H9 (cell line): ENCODE measurements around the gene SPTBN1. TPM values are rescaled to one million over a fixed set of nuclear protein-coding genes. Genes with fewer than 3 reads are reported as not detected.

ENCODE experiments used
- DNase-seq: peaks from one replicate; pipeline ENCODE4 v3.0.0-alpha.2; 2017
- H2AFZ ChIP-seq: one replicate; pipeline ENCODE4 v1.6.1; 2013; ENCODE audit warnings: mild to moderate bottlenecking, low read length, control low read depth, moderate library complexity
- H2AK5ac ChIP-seq: 2 replicates; pipeline ENCODE4 v1.6.1; 2013; ENCODE audit warnings: low read length, control low read depth, mixed read lengths; ENCODE audit not compliant: insufficient read length
- H2BK120ac ChIP-seq: one replicate; pipeline ENCODE4 v1.6.1; 2013; ENCODE audit warnings: low read depth, mild to moderate bottlenecking, low read length, control low read depth, inconsistent platforms; ENCODE audit not compliant: poor library complexity, severe bottlenecking
- H2BK12ac ChIP-seq: 2 replicates; pipeline ENCODE4 v1.6.1; 2013; ENCODE audit warnings: low read length, control low read depth, mixed read lengths, low read depth; ENCODE audit not compliant: insufficient read length
- H2BK15ac ChIP-seq: 2 replicates; pipeline ENCODE4 v1.6.1; 2013; ENCODE audit warnings: low read depth, low read length, control low read depth
- H2BK20ac ChIP-seq: one replicate; pipeline ENCODE4 v1.6.1; 2013; ENCODE audit warnings: low read depth, mild to moderate bottlenecking, low read length, control low read depth, inconsistent platforms; ENCODE audit not compliant: poor library complexity, severe bottlenecking
- H2BK5ac ChIP-seq: 2 replicates; pipeline ENCODE4 v1.6.1; 2013; ENCODE audit warnings: low read length, control low read depth, mixed read lengths; ENCODE audit not compliant: insufficient read length
- H3K14ac ChIP-seq: 2 replicates; pipeline ENCODE4 v1.6.1; 2013; ENCODE audit warnings: low read length, control low read depth; ENCODE audit not compliant: insufficient read depth
- H3K18ac ChIP-seq: 2 replicates; pipeline ENCODE4 v1.6.1; 2013; ENCODE audit warnings: low read depth, mild to moderate bottlenecking, mixed read lengths, low read length, control low read depth; ENCODE audit not compliant: insufficient read length
- H3K23ac ChIP-seq: 2 replicates; pipeline ENCODE4 v1.6.1; 2013; ENCODE audit warnings: low read length, control low read depth, mixed read lengths, low read depth; ENCODE audit not compliant: insufficient read length
- H3K23me2 ChIP-seq: 2 replicates; pipeline ENCODE4 v1.6.1; 2013; ENCODE audit warnings: low read depth, mild to moderate bottlenecking, mixed read lengths, low read length, control low read depth; ENCODE audit not compliant: insufficient read length, poor library complexity, severe bottlenecking
- H3K27ac ChIP-seq: 2 replicates; pipeline ENCODE4 v1.5.1; 2013; ENCODE audit warnings: low read length, control low read depth, mixed read lengths, low read depth; ENCODE audit not compliant: insufficient read length
- H3K27me3 ChIP-seq: 2 replicates; pipeline ENCODE4 v1.6.1; 2013; ENCODE audit warnings: low read length, control low read depth, inconsistent platforms; ENCODE audit not compliant: insufficient read depth
- H3K4ac ChIP-seq: 2 replicates; pipeline ENCODE4 v1.6.1; 2013; ENCODE audit warnings: low read depth, mild to moderate bottlenecking, control low read depth, inconsistent platforms, low read length, moderate library complexity
- H3K4me1 ChIP-seq: 2 replicates; pipeline ENCODE4 v1.6.1; 2013; ENCODE audit warnings: low read length, control low read depth, inconsistent platforms; ENCODE audit not compliant: insufficient read depth
- H3K4me2 ChIP-seq: 2 replicates; pipeline ENCODE4 v1.6.1; 2013; ENCODE audit warnings: low read length, control low read depth, mixed read lengths; ENCODE audit not compliant: insufficient read length, insufficient read depth
- H3K56ac ChIP-seq: 2 replicates; pipeline ENCODE4 v1.6.1; 2013; ENCODE audit warnings: low read depth, mild to moderate bottlenecking, mixed read lengths, low read length, control low read depth; ENCODE audit not compliant: insufficient read length
- H3K79me1 ChIP-seq: 2 replicates; pipeline ENCODE4 v1.6.1; 2013; ENCODE audit warnings: low read depth, mild to moderate bottlenecking, moderate library complexity, low read length, control low read depth, inconsistent platforms; ENCODE audit not compliant: insufficient read depth, poor library complexity, severe bottlenecking
- H3K79me2 ChIP-seq: 2 replicates; pipeline ENCODE4 v1.6.1; 2013; ENCODE audit warnings: low read length, control low read depth, inconsistent platforms; ENCODE audit not compliant: insufficient read depth
- H3K9ac ChIP-seq: 2 replicates; pipeline ENCODE4 v1.6.1; 2013; ENCODE audit warnings: low read length, control low read depth, mixed read lengths; ENCODE audit not compliant: insufficient read length; ENCODE audit errors: extremely low read depth
- H3K9me3 ChIP-seq: one replicate; pipeline ENCODE4 v1.6.1; 2013; ENCODE audit warnings: low read depth, low read length, inconsistent platforms; ENCODE audit not compliant: control insufficient read depth
- H3T11ph ChIP-seq: one replicate; pipeline ENCODE4 v1.6.1; 2013; ENCODE audit warnings: mild to moderate bottlenecking, low read length, control low read depth, inconsistent platforms
- H4K20me1 ChIP-seq: one replicate; pipeline ENCODE4 v1.6.1; 2013; ENCODE audit not compliant: control insufficient read depth, insufficient read length, insufficient read depth
- H4K5ac ChIP-seq: 2 replicates; pipeline ENCODE4 v1.6.1; 2013; ENCODE audit warnings: low read depth, mild to moderate bottlenecking, mixed read lengths, low read length, control low read depth; ENCODE audit not compliant: insufficient read length
- H4K8ac ChIP-seq: replicated peaks from 2 replicates; pipeline ENCODE4 v1.6.1; 2013; ENCODE audit warnings: low read length, control low read depth, mixed read lengths, low read depth; ENCODE audit not compliant: insufficient read length
- H4K91ac ChIP-seq: 2 replicates; pipeline ENCODE4 v1.6.1; 2013; ENCODE audit warnings: low read depth, mild to moderate bottlenecking, moderate library complexity, mixed read lengths, low read length, control low read depth; ENCODE audit not compliant: insufficient read length
- H3K27ac Mint-ChIP-seq, 3 experiments: 2 replicates in 2 of 3; 3 replicates in 1 of 3; pipeline ENCODE4 v1.8.0; 2020 to 2021; ENCODE audit warnings: mixed read lengths in 3 of 3, mild to moderate bottlenecking in 1 of 3, moderate library complexity in 1 of 3
- H3K27me3 Mint-ChIP-seq: 2 replicates; pipeline ENCODE4 v1.8.0; 2021; ENCODE audit warnings: low read depth, mild to moderate bottlenecking, moderate library complexity, mixed read lengths
- H3K36me3 Mint-ChIP-seq, 3 experiments: 2 replicates in 2 of 3; 3 replicates in 1 of 3; pipeline ENCODE4 v1.8.0; 2020 to 2021; ENCODE audit warnings: low read depth in 3 of 3, mixed read lengths in 3 of 3; ENCODE audit not compliant: insufficient read depth in 1 of 3
- H3K4me1 Mint-ChIP-seq, 2 experiments: 2 replicates each; pipeline ENCODE4 v1.8.0; 2020; ENCODE audit warnings: mixed read lengths in 2 of 2
- H3K4me3 Mint-ChIP-seq, 2 experiments: 2 replicates in 1 of 2; 3 replicates in 1 of 2; pipeline ENCODE4 v1.8.0; 2020 to 2021; ENCODE audit warnings: mild to moderate bottlenecking in 2 of 2, mixed read lengths in 2 of 2, moderate library complexity in 1 of 2
- H3K9me3 Mint-ChIP-seq, 2 experiments: 2 replicates in 1 of 2; 3 replicates in 1 of 2; pipeline ENCODE4 v1.8.0; 2020; ENCODE audit warnings: mild to moderate bottlenecking in 2 of 2, mixed read lengths in 2 of 2, moderate library complexity in 1 of 2
- WGBS: extraction: QIAGEN DNeasy Blood & Tissue Kit; methylation state at CpG from one replicate; pipeline ENCODE4 v1.1.7; 2013; ENCODE audit warnings: missing lambda C conversion rate, low lambda C conversion rate, mixed read lengths; ENCODE audit not compliant: insufficient read length; ENCODE audit errors: extremely low coverage; 5-methylcytosine and 5-hydroxymethylcytosine counted together
- total RNA-seq: library from RNA; stranded (reverse); gene quantifications from 2 replicates; pipeline ENCODE4 v1.2.1, GENCODE V29; 2021
- TF ChIP-seq, protein P1 (sequence below): fragments of 200-600 bp; sonication (generic); conservative IDR thresholded peaks from 3 replicates; pipeline ENCODE4 v1.8.0; 2021; ENCODE audit warnings: antibody characterized with exemption, mild to moderate bottlenecking

SPTBN1 gene
- total RNA-seq, 1 experiment from 2014 or later = 164 TPM

DNA sequence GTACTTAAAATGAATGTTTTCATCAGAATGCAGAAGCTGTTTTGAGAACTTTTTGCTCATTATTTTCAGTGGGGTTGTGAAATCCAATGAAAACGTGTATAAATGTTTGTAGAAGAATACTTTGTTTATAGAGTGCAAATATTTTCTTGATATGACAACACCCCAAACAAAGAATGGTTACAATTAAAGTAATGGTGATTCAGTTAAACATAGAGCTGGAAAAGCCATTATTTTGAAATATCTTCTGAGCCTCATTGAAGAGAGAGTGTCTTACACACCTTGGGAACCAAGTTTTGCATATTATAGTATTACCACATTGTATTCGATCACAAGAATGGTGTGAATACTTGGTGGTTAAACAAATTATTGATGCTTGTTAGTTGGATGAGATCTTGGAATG is 48.7 kb downstream of the SPTBN1 start:
- no peak overlapping the region for H3K27ac Mint-ChIP-seq
- Histone ChIP-seq H3K79me2 (no peaks in the 10 kb centered on the region; the same call in 1 of the 2 replicates), H4K8ac (no peak overlapping the region)

More for the DNA sequence above, 48.7 kb downstream of the SPTBN1 start:
- no peak overlapping the region for H4K5ac ChIP-seq
- H2BK12ac ChIP-seq = no peak overlapping the region
- no peak overlapping the region for H3K14ac ChIP-seq
- no peaks in the 10 kb centered on the region for H3K4me1 ChIP-seq
- no peak overlapping the region for H3K4ac ChIP-seq
- Mint-ChIP-seq H3K36me3 (no peaks in the 10 kb centered on the region; a peak in 1 of 7 replicates), H3K4me1 (peaks cover 3 to 10% of the 10 kb centered on the region in 2 experiments), H3K9me3 (no peaks in the 10 kb centered on the region), H3K4me3 (no peak overlapping the region), H3K27me3 (no peaks in the 10 kb centered on the region)
- no peak for DNase-seq
- no peak overlapping the region for H3T11ph ChIP-seq
- H4K91ac ChIP-seq = no peak overlapping the region
- no peak overlapping the region for H2BK120ac ChIP-seq
- no peak overlapping the region for H2AFZ ChIP-seq
- no peak overlapping the region for H2AK5ac ChIP-seq
- H3K27ac ChIP-seq = no peak overlapping the region
- WGBS = no CpG with 5 or more reads among the region's 2 CpGs
- H3K23me2 ChIP-seq = no peaks in the 10 kb centered on the region
- H2BK5ac ChIP-seq = no peak overlapping the region
- H3K9ac ChIP-seq = no peak overlapping the region
- H4K20me1 ChIP-seq = no peaks in the 10 kb centered on the region
- H3K79me1 ChIP-seq = no peaks in the 10 kb centered on the region
- H2BK20ac ChIP-seq = no peak overlapping the region
- no peak overlapping the region for H3K56ac ChIP-seq
- H3K9me3 ChIP-seq = no peaks in the 10 kb centered on the region
- H3K18ac ChIP-seq = no peak overlapping the region
- TF ChIP-seq, protein P1, sequence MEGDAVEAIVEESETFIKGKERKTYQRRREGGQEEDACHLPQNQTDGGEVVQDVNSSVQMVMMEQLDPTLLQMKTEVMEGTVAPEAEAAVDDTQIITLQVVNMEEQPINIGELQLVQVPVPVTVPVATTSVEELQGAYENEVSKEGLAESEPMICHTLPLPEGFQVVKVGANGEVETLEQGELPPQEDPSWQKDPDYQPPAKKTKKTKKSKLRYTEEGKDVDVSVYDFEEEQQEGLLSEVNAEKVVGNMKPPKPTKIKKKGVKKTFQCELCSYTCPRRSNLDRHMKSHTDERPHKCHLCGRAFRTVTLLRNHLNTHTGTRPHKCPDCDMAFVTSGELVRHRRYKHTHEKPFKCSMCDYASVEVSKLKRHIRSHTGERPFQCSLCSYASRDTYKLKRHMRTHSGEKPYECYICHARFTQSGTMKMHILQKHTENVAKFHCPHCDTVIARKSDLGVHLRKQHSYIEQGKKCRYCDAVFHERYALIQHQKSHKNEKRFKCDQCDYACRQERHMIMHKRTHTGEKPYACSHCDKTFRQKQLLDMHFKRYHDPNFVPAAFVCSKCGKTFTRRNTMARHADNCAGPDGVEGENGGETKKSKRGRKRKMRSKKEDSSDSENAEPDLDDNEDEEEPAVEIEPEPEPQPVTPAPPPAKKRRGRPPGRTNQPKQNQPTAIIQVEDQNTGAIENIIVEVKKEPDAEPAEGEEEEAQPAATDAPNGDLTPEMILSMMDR = no peak
- H3K27me3 ChIP-seq = no peaks in the 10 kb centered on the region
- no peak overlapping the region for H3K4me2 ChIP-seq
- no peak overlapping the region for H2BK15ac ChIP-seq
- H3K23ac ChIP-seq = no peak overlapping the region
